ENCODE measurements around the gene MBD5. TPM values are rescaled to one million over a fixed set of nuclear protein-coding genes. Genes with fewer than 3 reads are reported as not detected.

Gene MBD5
- polyA plus RNA-seq, 1 donor, result 19.2 TPM

GRCh38 chr2:148459377-148459778 lies 438.5 kb downstream of the MBD5 start:
- DNase-seq (ENCODE audit: low read depth), result no peak

GRCh38 chr2:148461876-148462275 lies 441.0 kb downstream of the MBD5 start:
- no peak for DNase-seq (ENCODE audit: low read depth)

GRCh38 chr2:148475626-148476025 lies 454.7 kb downstream of the MBD5 start:
- DNase-seq (ENCODE audit: low read depth), result no peak

- DNase-seq (ENCODE audit: low read depth), result no peak
These were observed 458.5 kb downstream of the MBD5 start for GRCh38 chr2:148479398-148479797.

- DNase-seq (ENCODE audit: low read depth), result no peak
These were observed 462.8 kb downstream of the MBD5 start for GRCh38 chr2:148483665-148484064.

- DNase-seq (ENCODE audit: low read depth), result no peak
These were observed 463.2 kb downstream of the MBD5 start for GRCh38 chr2:148484066-148484465.

GRCh38 chr2:148486655-148487054 lies 465.8 kb downstream of the MBD5 start:
- no peak for DNase-seq (ENCODE audit: low read depth)

- DNase-seq (ENCODE audit: low read depth), result no peak
These were observed 466.5 kb downstream of the MBD5 start for GRCh38 chr2:148487439-148487838.

GRCh38 chr2:148490840-148491439 lies 470.0 kb downstream of the MBD5 start:
- no peak for DNase-seq (ENCODE audit: low read depth)

- no peak for DNase-seq (ENCODE audit: low read depth)
These were observed 473.1 kb downstream of the MBD5 start for GRCh38 chr2:148493822-148494563.

GRCh38 chr2:148495586-148495985 lies 474.7 kb downstream of the MBD5 start:
- no peak for DNase-seq (ENCODE audit: low read depth)

GRCh38 chr2:148501545-148501944 lies 480.7 kb downstream of the MBD5 start:
- DNase-seq (ENCODE audit: low read depth), result no peak

- DNase-seq (ENCODE audit: low read depth), result no peak
These were observed 482.6 kb downstream of the MBD5 start for GRCh38 chr2:148503516-148503915.

GRCh38 chr2:148507970-148508369 lies 487.1 kb downstream of the MBD5 start:
- no peak for DNase-seq (ENCODE audit: low read depth)

- no peak for DNase-seq (ENCODE audit: low read depth)
These were observed 488.0 kb downstream of the MBD5 start for GRCh38 chr2:148508878-148509287.

- DNase-seq (ENCODE audit: low read depth), result peak; percentile 29
These were observed 488.5 kb downstream of the MBD5 start for GRCh38 chr2:148509288-148509902.

GRCh38 chr2:148511883-148512282 lies 491.0 kb downstream of the MBD5 start:
- DNase-seq (ENCODE audit: low read depth), result no peak

- DNase-seq (ENCODE audit: low read depth), result no peak
These were observed 491.6 kb downstream of the MBD5 start for GRCh38 chr2:148512501-148512900.

- DNase-seq (ENCODE audit: low read depth), result no peak
These were observed 492.5 kb downstream of the MBD5 start for GRCh38 chr2:148513427-148513826.

- no peak for DNase-seq (ENCODE audit: low read depth)
These were observed 494.2 kb downstream of the MBD5 start for GRCh38 chr2:148515120-148515519.

GRCh38 chr2:148515976-148516375 lies 495.1 kb downstream of the MBD5 start:
- DNase-seq (ENCODE audit: low read depth), result no peak

- no peak for DNase-seq (ENCODE audit: low read depth)
These were observed 496.4 kb downstream of the MBD5 start for GRCh38 chr2:148517296-148517695.

- DNase-seq (ENCODE audit: low read depth), result no peak
These were observed 496.9 kb downstream of the MBD5 start for GRCh38 chr2:148517822-148518221.

Measured in forelimb muscle (tissue), 1 donor.